Measurements from ENCODE around the gene ADORA1. TPM values are rescaled to one million over a fixed set of nuclear protein-coding genes. Genes with fewer than 3 reads are reported as not detected.

Gene ADORA1
- total and polyA plus RNA-seq, 2 of the 13 experiments (the other 11 are each of a cell fraction or from before 2014, with no cell fraction given) = 0.11 TPM; not detected in 1

DNA sequence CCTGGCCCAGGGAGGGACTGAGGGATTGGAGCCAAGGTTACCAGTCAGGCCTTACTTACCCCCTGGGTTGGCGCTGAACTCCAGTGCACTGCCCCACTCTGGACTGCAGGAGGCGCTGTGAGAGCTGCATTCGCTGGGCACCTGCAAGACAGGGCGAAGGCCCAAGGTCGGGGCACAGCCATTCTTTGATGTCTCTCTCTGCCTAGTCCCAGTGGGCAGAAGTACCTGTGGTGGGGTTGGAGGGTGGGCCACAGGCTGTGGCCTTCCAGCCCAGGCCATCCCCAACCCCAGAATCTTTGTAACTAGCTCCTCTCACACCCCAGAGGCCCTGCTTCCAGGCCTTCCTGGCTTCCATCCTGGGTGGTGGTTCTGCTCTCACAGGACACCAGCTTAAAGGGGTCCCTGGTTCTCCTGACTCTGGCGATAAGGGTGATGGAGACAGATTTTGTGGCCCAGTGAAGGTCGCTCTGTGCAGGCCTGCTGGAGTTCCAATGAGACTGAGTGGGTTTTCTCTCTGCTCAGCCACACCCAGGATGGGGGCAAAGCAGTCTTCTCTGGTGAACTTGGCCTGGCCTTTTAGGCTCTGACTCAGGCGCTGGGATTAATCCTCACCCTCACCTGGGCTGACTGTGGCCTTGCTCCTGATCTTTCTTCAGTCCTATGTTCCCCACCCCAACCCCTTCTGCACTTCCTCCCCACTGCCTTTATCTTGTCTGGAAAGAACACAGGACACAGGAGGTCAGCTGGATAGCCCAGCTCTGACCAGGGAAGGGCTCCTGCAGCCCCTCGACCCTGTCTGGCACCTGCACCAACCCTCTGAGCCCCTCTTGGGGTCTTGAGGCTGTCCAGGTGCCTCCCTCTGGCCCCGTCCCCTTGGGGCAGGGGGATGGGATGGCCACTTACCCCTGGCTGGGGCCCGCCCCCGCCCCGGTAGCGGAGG lies 42.7 kb upstream of the ADORA1 start:
- no peak overlapping the region for H3K4me2 ChIP-seq (ENCODE audit: low read depth, low read length)

More for the DNA sequence above, 42.7 kb upstream of the ADORA1 start:
- Histone ChIP-seq H3K4me3 (replicated peaks in 1 of 3; ENCODE audit: insufficient read depth in 1 of 3, low read depth in 2 of 3, low read length in 3 of 3) (no peak overlapping the region), H3K4me1 (ENCODE audit: insufficient read depth, low read length) (no peaks in the 10 kb centered on the region), H3K9me3 (ENCODE audit: low read length) (no peaks in the 10 kb centered on the region), H3K27ac (ENCODE audit: extremely low read length, insufficient read depth, low read length) (no peak overlapping the region), H2AFZ (ENCODE audit: low read length) (no peak overlapping the region), H3K79me2 (ENCODE audit: insufficient read depth, low read length) (no peaks in the 10 kb centered on the region), H3K36me3 (replicated peaks in 1 of 2; ENCODE audit: control insufficient read depth in 1 of 2, insufficient read depth in 2 of 2, low read length in 2 of 2) (no peaks in the 10 kb centered on the region), H3K9ac (ENCODE audit: insufficient read depth, low read depth, low read length) (no peak overlapping the region), H3K27me3 (ENCODE audit: control insufficient read depth in 1 of 2, insufficient read depth in 2 of 2, low read length in 2 of 2) (peaks cover 7 to 33% of the 10 kb centered on the region in 2 experiments; a peak in 4 of 5 replicates), H4K20me1 (ENCODE audit: insufficient read depth, low read length) (no peaks in the 10 kb centered on the region)
- FAIRE-seq (no peak), ATAC-seq (peak; percentile 71), DNase-seq (ENCODE audit: low spot score) (peak; percentile 6)
- in situ Hi-C loops (cut with HindIII; ENCODE audit: extremely low pct_ligation_motif_present, low pct_unique_long_range_greater_than_20kb) (no loop called here), intact Hi-C loops (cut with micrococcal nuclease; ENCODE audit: unreplicated experiment) (no loop called here)
- 0% methylated on average over 2 of the region's 14 CpGs for WGBS (ENCODE audit: low lambda C conversion rate)
- no TSS peak for BruUV-seq (replicated peaks)
- ChIA-PET CTCF (ENCODE audit: low intra/inter-chr PET ratio, low total read pairs) (no interaction called here), POLR2A (no interaction called here)
- TF ChIP-seq HNF4G (IDR thresholded peaks at IDR 0.05; ENCODE audit: borderline replicate concordance, low read depth, low read length) = no peak
- TF ChIP-seq HNF4G (CRISPR knock-in tag; IDR thresholded peaks at IDR 0.05; ENCODE audit: borderline replicate concordance, low read depth) = no peak
- peak; percentile 37 for TF ChIP-seq STAG1 (CRISPR knock-in tag; IDR thresholded peaks at IDR 0.05)
- TF ChIP-seq, protein P1, sequence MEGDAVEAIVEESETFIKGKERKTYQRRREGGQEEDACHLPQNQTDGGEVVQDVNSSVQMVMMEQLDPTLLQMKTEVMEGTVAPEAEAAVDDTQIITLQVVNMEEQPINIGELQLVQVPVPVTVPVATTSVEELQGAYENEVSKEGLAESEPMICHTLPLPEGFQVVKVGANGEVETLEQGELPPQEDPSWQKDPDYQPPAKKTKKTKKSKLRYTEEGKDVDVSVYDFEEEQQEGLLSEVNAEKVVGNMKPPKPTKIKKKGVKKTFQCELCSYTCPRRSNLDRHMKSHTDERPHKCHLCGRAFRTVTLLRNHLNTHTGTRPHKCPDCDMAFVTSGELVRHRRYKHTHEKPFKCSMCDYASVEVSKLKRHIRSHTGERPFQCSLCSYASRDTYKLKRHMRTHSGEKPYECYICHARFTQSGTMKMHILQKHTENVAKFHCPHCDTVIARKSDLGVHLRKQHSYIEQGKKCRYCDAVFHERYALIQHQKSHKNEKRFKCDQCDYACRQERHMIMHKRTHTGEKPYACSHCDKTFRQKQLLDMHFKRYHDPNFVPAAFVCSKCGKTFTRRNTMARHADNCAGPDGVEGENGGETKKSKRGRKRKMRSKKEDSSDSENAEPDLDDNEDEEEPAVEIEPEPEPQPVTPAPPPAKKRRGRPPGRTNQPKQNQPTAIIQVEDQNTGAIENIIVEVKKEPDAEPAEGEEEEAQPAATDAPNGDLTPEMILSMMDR (CRISPR knock-in tag; IDR thresholded peaks at IDR 0.05) = peak; percentile 62
- TF ChIP-seq RAD21 (CRISPR knock-in tag; IDR thresholded peaks at IDR 0.05) = peak; percentile 15; the same call in 1 of the 2 replicates
- TF ChIP-seq, protein P2, sequence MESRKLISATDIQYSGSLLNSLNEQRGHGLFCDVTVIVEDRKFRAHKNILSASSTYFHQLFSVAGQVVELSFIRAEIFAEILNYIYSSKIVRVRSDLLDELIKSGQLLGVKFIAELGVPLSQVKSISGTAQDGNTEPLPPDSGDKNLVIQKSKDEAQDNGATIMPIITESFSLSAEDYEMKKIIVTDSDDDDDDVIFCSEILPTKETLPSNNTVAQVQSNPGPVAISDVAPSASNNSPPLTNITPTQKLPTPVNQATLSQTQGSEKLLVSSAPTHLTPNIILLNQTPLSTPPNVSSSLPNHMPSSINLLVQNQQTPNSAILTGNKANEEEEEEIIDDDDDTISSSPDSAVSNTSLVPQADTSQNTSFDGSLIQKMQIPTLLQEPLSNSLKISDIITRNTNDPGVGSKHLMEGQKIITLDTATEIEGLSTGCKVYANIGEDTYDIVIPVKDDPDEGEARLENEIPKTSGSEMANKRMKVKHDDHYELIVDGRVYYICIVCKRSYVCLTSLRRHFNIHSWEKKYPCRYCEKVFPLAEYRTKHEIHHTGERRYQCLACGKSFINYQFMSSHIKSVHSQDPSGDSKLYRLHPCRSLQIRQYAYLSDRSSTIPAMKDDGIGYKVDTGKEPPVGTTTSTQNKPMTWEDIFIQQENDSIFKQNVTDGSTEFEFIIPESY (CRISPR knock-in tag; IDR thresholded peaks at IDR 0.05) = peak; percentile 68

Data from HepG2 (cell line).